Activated naive CD4-positive, alpha-beta T cell treated with anti-CD3 and anti-CD28 coated beads, Interleukin-2, amount 50 U/mL, for 24 hours (primary cell): ENCODE data around the gene TBC1D16.
A peak's percentile ranks its signal among the peaks of the same experiment; 100 is the strongest.

Experiments
- H3K27ac Mint-ChIP-seq: one replicate; pipeline ENCODE4 v1.8.0; 2021; ENCODE audit warnings: mild to moderate bottlenecking, mixed read lengths
- H3K27me3 Mint-ChIP-seq: one replicate; pipeline ENCODE4 v1.8.0; 2021; ENCODE audit warnings: mixed read lengths
- H3K36me3 Mint-ChIP-seq: one replicate; pipeline ENCODE4 v1.8.0; 2021; ENCODE audit warnings: mixed read lengths
- H3K4me1 Mint-ChIP-seq: one replicate; pipeline ENCODE4 v1.8.0; 2021; ENCODE audit warnings: mixed read lengths
- H3K4me3 Mint-ChIP-seq: one replicate; pipeline ENCODE4 v1.8.0; 2021; ENCODE audit warnings: mild to moderate bottlenecking, mixed read lengths
- H3K9me3 Mint-ChIP-seq: one replicate; pipeline ENCODE4 v1.8.0; 2021; ENCODE audit warnings: mixed read lengths

Gene TBC1D16

DNA sequence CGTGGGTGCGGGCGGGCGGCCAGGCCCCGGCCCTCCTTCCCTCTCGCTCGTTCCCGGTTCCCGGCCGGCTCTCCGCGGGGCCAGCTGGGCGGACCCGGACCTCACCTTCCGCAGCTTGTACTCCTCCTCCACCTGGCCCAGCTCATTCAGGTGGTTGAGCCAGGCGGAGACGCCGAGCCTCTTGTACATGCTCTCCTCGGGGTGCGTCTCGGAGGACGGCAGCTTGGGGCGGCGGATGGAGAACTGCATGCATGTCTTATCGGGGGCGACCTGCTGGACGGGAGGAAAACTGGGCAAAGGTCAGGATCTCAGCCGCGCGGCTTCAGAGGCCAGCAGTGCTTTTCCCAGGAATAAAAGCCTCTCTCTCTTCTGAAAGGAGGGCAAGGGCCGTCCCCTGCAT, 85.4 kb downstream of the TBC1D16 start:
- H3K27ac Mint-ChIP-seq = peak overlapping the region; percentile 30
- H3K27me3 Mint-ChIP-seq = no peaks in the 10 kb centered on the region
- no peaks in the 10 kb centered on the region for H3K4me1 Mint-ChIP-seq
- H3K9me3 Mint-ChIP-seq = no peaks in the 10 kb centered on the region
- no peaks in the 10 kb centered on the region for H3K36me3 Mint-ChIP-seq
- H3K4me3 Mint-ChIP-seq = no peak overlapping the region

DNA sequence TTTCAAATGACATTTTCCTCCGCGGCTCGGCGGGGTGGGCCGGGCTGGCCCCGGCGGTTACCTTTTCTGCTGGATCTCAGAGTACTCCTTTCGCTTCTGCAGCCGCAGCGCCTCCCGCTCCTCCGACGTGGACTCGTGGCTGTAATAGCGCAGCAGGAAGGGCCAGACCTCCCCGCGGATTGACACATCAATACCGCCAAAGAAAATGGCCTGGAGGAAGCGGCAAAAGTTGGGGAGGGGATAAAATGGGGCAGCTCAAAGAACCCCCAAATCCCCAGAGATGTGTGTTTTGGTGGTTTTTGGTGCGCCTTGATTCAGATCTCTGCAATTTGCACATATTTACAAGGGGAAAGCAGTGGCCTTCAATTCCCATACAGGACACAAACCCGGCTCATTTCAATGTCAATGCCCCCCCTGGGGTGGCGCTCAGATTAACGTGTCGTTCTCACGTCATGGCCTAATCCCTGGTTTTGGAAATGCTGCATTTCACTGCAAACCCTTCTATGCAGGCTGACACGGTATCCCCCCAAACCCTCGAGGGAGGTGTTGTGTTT, 85.9 kb downstream of the TBC1D16 start:
- H3K27ac Mint-ChIP-seq = no peak overlapping the region
- no peaks in the 10 kb centered on the region for H3K36me3 Mint-ChIP-seq
- no peaks in the 10 kb centered on the region for H3K27me3 Mint-ChIP-seq
- no peak overlapping the region for H3K4me3 Mint-ChIP-seq
- no peaks in the 10 kb centered on the region for H3K9me3 Mint-ChIP-seq
- no peaks in the 10 kb centered on the region for H3K4me1 Mint-ChIP-seq

GRCh38 chr17:79948945-79949655, 86.6 kb downstream of the TBC1D16 start:
- Mint-ChIP-seq H3K36me3 (no peaks in the 10 kb centered on the region), H3K4me1 (no peaks in the 10 kb centered on the region), H3K4me3 (no peak overlapping the region)

DNA sequence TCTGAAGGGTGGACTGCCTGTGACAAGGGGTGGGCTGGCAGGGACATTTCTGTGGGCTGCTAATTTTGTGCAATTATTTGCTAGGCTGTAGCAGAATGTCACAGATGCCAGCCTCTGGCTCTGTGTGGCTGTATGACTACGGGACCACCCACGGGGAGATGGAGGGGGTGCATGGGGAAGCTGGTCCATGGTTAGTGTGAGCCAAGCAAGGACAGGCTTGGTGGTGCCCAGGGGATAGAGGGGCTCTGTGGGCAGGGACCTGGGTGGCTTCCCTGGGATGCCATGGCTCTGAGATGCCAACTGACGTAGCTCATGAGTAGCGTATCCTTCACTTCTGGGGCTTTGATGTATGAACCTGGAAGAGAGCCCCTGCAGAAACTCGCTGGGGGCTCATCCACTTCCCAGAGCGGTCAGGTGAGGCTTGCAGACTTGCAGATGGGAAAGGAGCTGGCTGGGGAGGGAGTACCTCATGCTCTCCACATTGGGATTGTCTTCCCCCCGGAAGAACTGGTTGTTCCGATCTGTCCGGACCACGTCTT, 87.2 kb downstream of the TBC1D16 start:
- Mint-ChIP-seq H3K4me1 (no peaks in the 10 kb centered on the region), H3K9me3 (no peaks in the 10 kb centered on the region)

More at GRCh38 chr17:79948945-79949655, 86.6 kb downstream of the TBC1D16 start:
- no peaks in the 10 kb centered on the region for H3K27me3 Mint-ChIP-seq
- H3K9me3 Mint-ChIP-seq = no peaks in the 10 kb centered on the region
- H3K27ac Mint-ChIP-seq = no peak overlapping the region

GRCh38 chr17:79947351-79948031, 88.2 kb downstream of the TBC1D16 start:
- Mint-ChIP-seq H3K27ac (no peak overlapping the region), H3K4me3 (no peak overlapping the region), H3K9me3 (no peaks in the 10 kb centered on the region), H3K4me1 (peaks cover 8% of the 10 kb centered on the region), H3K27me3 (no peaks in the 10 kb centered on the region), H3K36me3 (no peaks in the 10 kb centered on the region)

More for the DNA sequence above, 87.2 kb downstream of the TBC1D16 start:
- Mint-ChIP-seq H3K36me3 (no peaks in the 10 kb centered on the region), H3K4me3 (no peak overlapping the region), H3K27me3 (no peaks in the 10 kb centered on the region), H3K27ac (no peak overlapping the region)

GRCh38 chr17:79946352-79947231, 89.1 kb downstream of the TBC1D16 start:
- Mint-ChIP-seq H3K27ac (no peak overlapping the region), H3K4me3 (no peak overlapping the region), H3K27me3 (no peaks in the 10 kb centered on the region), H3K36me3 (no peaks in the 10 kb centered on the region), H3K9me3 (no peaks in the 10 kb centered on the region), H3K4me1 (peaks cover 9% of the 10 kb centered on the region)

DNA sequence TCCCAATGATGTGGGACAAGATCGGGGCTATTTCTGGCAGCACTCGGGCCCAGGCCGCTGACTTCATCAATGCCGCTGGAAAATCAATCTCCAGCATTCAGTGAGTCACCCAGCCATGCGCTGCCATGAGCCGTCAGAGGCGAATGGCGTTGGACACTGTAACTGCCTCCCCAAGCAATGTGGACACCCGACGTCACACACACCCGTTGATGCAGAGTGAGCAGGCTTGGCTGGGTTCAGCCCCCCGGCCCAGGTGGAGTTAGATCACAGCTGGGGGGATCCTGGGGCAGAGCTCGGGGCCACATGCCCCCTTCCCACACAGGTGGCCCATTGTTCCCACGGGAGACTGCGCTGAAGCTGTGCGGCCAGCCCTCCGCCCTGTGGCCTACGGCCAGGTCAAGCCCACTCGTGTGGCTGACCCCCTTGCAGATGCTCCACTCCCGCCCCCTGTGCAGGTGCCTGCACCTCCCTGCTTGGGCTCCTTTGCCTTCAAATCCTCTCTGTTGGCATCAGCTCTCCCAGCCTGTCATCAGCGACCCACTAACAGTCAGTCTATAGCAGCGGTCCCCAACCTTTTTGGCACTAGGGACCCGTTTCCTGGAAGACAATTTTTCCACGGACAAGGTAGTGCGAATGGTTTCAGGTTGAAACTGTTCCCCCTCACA, 89.9 kb downstream of the TBC1D16 start:
- Mint-ChIP-seq H3K9me3 (no peaks in the 10 kb centered on the region), H3K27ac (no peak overlapping the region), H3K27me3 (no peaks in the 10 kb centered on the region), H3K4me1 (peaks cover 9% of the 10 kb centered on the region), H3K36me3 (no peaks in the 10 kb centered on the region), H3K4me3 (no peak overlapping the region)

- H3K27ac Mint-ChIP-seq = no peak overlapping the region
- H3K4me1 Mint-ChIP-seq = peaks cover 9% of the 10 kb centered on the region
- H3K4me3 Mint-ChIP-seq = no peak overlapping the region
- H3K27me3 Mint-ChIP-seq = no peaks in the 10 kb centered on the region
- no peaks in the 10 kb centered on the region for H3K9me3 Mint-ChIP-seq
- no peaks in the 10 kb centered on the region for H3K36me3 Mint-ChIP-seq
Measured at GRCh38 chr17:79944821-79945391, 90.8 kb downstream of the TBC1D16 start.

DNA sequence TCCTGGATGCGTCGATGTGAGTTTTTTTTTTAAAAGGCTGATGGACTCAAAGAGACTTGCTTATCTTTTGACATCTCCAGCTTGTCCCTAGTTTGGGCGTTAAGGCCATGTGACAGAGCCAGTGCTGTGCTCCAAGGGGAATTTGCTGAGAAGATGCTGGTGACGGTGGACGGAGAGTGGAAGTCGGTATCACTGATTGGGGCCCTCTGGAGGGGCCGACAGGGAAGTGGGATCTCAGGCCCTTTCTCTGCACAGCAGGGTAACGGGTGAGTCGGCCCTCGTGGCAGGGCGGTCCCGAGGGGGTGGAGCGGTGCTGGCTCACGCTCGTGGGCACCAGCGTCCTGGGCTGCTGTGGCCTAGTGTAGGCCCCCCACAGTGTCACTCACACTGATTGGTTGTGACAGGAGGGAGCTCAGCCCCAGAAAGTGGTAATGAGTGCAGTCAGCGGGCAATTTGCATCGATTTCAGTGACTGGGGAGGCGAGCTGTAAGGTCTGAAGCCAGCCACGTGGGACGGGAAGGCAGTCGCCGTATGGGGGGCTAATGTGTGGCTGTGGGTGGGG, 91.3 kb downstream of the TBC1D16 start:
- H3K27ac Mint-ChIP-seq = no peak overlapping the region
- no peaks in the 10 kb centered on the region for H3K27me3 Mint-ChIP-seq
- no peak overlapping the region for H3K4me3 Mint-ChIP-seq
- no peaks in the 10 kb centered on the region for H3K36me3 Mint-ChIP-seq
- no peaks in the 10 kb centered on the region for H3K9me3 Mint-ChIP-seq
- H3K4me1 Mint-ChIP-seq = peaks cover 9% of the 10 kb centered on the region

DNA sequence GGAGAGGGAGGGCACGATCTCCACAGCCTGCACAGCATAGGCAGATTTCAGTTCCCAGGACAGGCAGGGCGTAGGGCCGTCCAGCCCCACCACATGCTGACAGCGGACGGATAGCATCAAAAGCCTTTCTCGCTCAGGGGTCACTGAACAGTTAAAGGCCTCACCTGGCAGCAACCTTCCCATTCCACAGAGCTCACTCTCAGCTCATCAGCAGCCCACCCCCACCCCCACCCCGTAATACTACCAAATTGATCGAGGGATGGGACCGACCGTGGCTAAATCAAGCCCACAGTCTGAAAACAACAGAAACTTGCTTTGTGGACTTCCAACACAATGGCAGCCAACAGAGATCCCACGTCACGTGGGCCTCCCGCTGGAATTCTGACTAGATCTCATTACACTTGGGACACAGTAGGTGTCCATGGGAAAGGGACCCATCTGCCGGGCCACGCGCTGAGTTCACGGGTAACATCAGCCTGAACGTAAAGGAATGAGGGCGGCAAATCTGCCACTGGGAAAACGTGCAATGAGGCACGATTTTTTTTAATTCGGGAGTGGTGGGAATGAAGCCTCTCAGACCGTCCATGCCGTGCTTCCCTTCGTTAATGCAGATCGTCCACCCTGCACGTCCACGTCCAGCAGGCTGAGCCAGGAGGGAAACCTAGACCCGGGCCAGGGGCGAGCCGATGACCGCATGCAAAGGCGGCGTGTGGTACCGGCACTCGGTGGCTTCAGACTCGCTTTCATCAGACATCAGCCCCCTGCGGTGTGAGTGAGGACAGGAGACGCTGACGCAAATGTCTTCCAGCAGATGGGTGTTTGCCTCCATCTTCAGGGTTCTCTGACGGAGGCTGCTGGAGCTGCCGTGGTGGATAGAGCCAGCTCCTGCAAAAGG, 92.1 kb downstream of the TBC1D16 start:
- Mint-ChIP-seq H3K27me3 (no peaks in the 10 kb centered on the region), H3K27ac (peak overlapping the region; percentile 43), H3K36me3 (no peaks in the 10 kb centered on the region), H3K4me3 (no peak overlapping the region), H3K4me1 (peaks cover 9% of the 10 kb centered on the region), H3K9me3 (no peaks in the 10 kb centered on the region)

- Mint-ChIP-seq H3K36me3 (no peaks in the 10 kb centered on the region), H3K4me1 (peaks cover 10% of the 10 kb centered on the region), H3K27me3 (no peaks in the 10 kb centered on the region), H3K27ac (peak overlapping the region; percentile 43), H3K9me3 (no peaks in the 10 kb centered on the region), H3K4me3 (no peak overlapping the region)
Measured at GRCh38 chr17:79942591-79943346, 92.9 kb downstream of the TBC1D16 start.

- H3K27me3 Mint-ChIP-seq = no peaks in the 10 kb centered on the region
- no peaks in the 10 kb centered on the region for H3K9me3 Mint-ChIP-seq
- H3K36me3 Mint-ChIP-seq = no peaks in the 10 kb centered on the region
- H3K27ac Mint-ChIP-seq = no peak overlapping the region
- H3K4me3 Mint-ChIP-seq = no peak overlapping the region
- peaks cover 17% of the 10 kb centered on the region for H3K4me1 Mint-ChIP-seq
Measured at GRCh38 chr17:79942011-79942405, 93.7 kb downstream of the TBC1D16 start.
